Measurements from ENCODE around the gene ADGRE3.
A peak's percentile ranks its signal among the peaks of the same experiment; 100 is the strongest.

ADGRE3 gene

GRCh38 chr19:14694641-14695266, 20.1 kb upstream of the ADGRE3 start:
- Histone ChIP-seq H3K36me3 (ENCODE audit: control insufficient read depth in 2 of 2, insufficient read depth in 2 of 2, low read length in 2 of 2) (peaks cover 18 to 35% of the 10 kb centered on the region in 2 donors), H3K4me1 (ENCODE audit: control insufficient read depth in 2 of 2, insufficient read depth in 2 of 2, low read length in 2 of 2) (no peaks in the 10 kb centered on the region), H3K9ac (ENCODE audit: low read depth in 1 of 2, low read length in 2 of 2) (no peak overlapping the region), H3K27me3 (ENCODE audit: control insufficient read depth in 2 of 2, insufficient read depth in 2 of 2, low read length in 2 of 2) (no peaks in the 10 kb centered on the region), H3K27ac (ENCODE audit: low read depth in 2 of 2, low read length in 2 of 2) (no peak overlapping the region), H3K9me3 (ENCODE audit: control insufficient read depth in 2 of 2, low read length in 2 of 2) (no peaks in the 10 kb centered on the region), H3K4me3 (ENCODE audit: low read length in 2 of 2) (no peak overlapping the region)

- Histone ChIP-seq H3K9me3 (ENCODE audit: control insufficient read depth in 2 of 2, low read length in 2 of 2) (no peaks in the 10 kb centered on the region), H3K9ac (ENCODE audit: low read depth in 1 of 2, low read length in 2 of 2) (peak within 1 kb of the TSS; percentile 85 to 87), H3K27me3 (ENCODE audit: control insufficient read depth in 2 of 2, insufficient read depth in 2 of 2, low read length in 2 of 2) (peaks cover 0 to 2% of the 10 kb centered on the region in 2 donors), H3K27ac (ENCODE audit: low read depth in 2 of 2, low read length in 2 of 2) (peak within 1 kb of the TSS; percentile 97 to 98), H3K4me1 (ENCODE audit: control insufficient read depth in 2 of 2, insufficient read depth in 2 of 2, low read length in 2 of 2) (no peaks in the 10 kb centered on the region), H3K36me3 (ENCODE audit: control insufficient read depth in 2 of 2, insufficient read depth in 2 of 2, low read length in 2 of 2) (peaks cover 3 to 8% of the 10 kb centered on the region in 2 donors), H3K4me3 (ENCODE audit: low read length in 2 of 2) (peak within 1 kb of the TSS; percentile 90 to 92)
Measured at GRCh38 chr19:14689598-14690503, 15.2 kb upstream of the ADGRE3 start, which contains the start of gene ZNF333. Gene ZNF333, plus strand, starts transcription at chr19:14690048. Its CDS starts 3,444 bp downstream, at chr19:14693492.

GRCh38 chr19:14686411-14686810, 11.8 kb upstream of the ADGRE3 start:
- Histone ChIP-seq H3K9me3 (ENCODE audit: control insufficient read depth in 2 of 2, low read length in 2 of 2) (no peaks in the 10 kb centered on the region), H3K27ac (ENCODE audit: low read depth in 2 of 2, low read length in 2 of 2) (no peak overlapping the region), H3K27me3 (ENCODE audit: control insufficient read depth in 2 of 2, insufficient read depth in 2 of 2, low read length in 2 of 2) (peaks cover 0 to 6% of the 10 kb centered on the region in 2 donors), H3K4me1 (ENCODE audit: control insufficient read depth in 2 of 2, insufficient read depth in 2 of 2, low read length in 2 of 2) (no peaks in the 10 kb centered on the region), H3K36me3 (ENCODE audit: control insufficient read depth in 2 of 2, insufficient read depth in 2 of 2, low read length in 2 of 2) (no peaks in the 10 kb centered on the region), H3K9ac (ENCODE audit: low read depth in 1 of 2, low read length in 2 of 2) (no peak overlapping the region), H3K4me3 (ENCODE audit: low read length in 2 of 2) (no peak overlapping the region)

GRCh38 chr19:14683439-14683838, 8.8 kb upstream of the ADGRE3 start:
- H3K36me3 ChIP-seq (ENCODE audit: control insufficient read depth in 2 of 2, insufficient read depth in 2 of 2, low read length in 2 of 2): no peaks in the 10 kb centered on the region
- H3K4me3 ChIP-seq (ENCODE audit: low read length in 2 of 2): no peak overlapping the region

GRCh38 chr19:14682084-14682483, 7.4 kb upstream of the ADGRE3 start:
- no peaks in the 10 kb centered on the region for H3K9me3 ChIP-seq (ENCODE audit: control insufficient read depth in 2 of 2, low read length in 2 of 2)
- H3K4me3 ChIP-seq (ENCODE audit: low read length in 2 of 2): no peak overlapping the region
- no peak overlapping the region for H3K27ac ChIP-seq (ENCODE audit: low read depth in 2 of 2, low read length in 2 of 2)

More at GRCh38 chr19:14683439-14683838, 8.8 kb upstream of the ADGRE3 start:
- H3K9me3 ChIP-seq (ENCODE audit: control insufficient read depth in 2 of 2, low read length in 2 of 2): no peaks in the 10 kb centered on the region
- H3K9ac ChIP-seq (ENCODE audit: low read depth in 1 of 2, low read length in 2 of 2): no peak overlapping the region
- no peak overlapping the region for H3K27ac ChIP-seq (ENCODE audit: low read depth in 2 of 2, low read length in 2 of 2)
- peaks cover 0 to 6% of the 10 kb centered on the region in 2 donors for H3K27me3 ChIP-seq (ENCODE audit: control insufficient read depth in 2 of 2, insufficient read depth in 2 of 2, low read length in 2 of 2)
- no peaks in the 10 kb centered on the region for H3K4me1 ChIP-seq (ENCODE audit: control insufficient read depth in 2 of 2, insufficient read depth in 2 of 2, low read length in 2 of 2)

GRCh38 chr19:14678199-14678598, 3.6 kb upstream of the ADGRE3 start:
- no peaks in the 10 kb centered on the region for H3K9me3 ChIP-seq (ENCODE audit: control insufficient read depth in 2 of 2, low read length in 2 of 2)
- H3K27ac ChIP-seq (ENCODE audit: low read depth in 2 of 2, low read length in 2 of 2): no peak overlapping the region
- peaks cover 0 to 4% of the 10 kb centered on the region in 2 donors for H3K27me3 ChIP-seq (ENCODE audit: control insufficient read depth in 2 of 2, insufficient read depth in 2 of 2, low read length in 2 of 2)
- H3K4me3 ChIP-seq (ENCODE audit: low read length in 2 of 2): no peak overlapping the region
- H3K4me1 ChIP-seq (ENCODE audit: control insufficient read depth in 2 of 2, insufficient read depth in 2 of 2, low read length in 2 of 2): no peaks in the 10 kb centered on the region
- H3K36me3 ChIP-seq (ENCODE audit: control insufficient read depth in 2 of 2, insufficient read depth in 2 of 2, low read length in 2 of 2): no peaks in the 10 kb centered on the region
- no peak overlapping the region for H3K9ac ChIP-seq (ENCODE audit: low read depth in 1 of 2, low read length in 2 of 2)

More at GRCh38 chr19:14682084-14682483, 7.4 kb upstream of the ADGRE3 start:
- Histone ChIP-seq H3K4me1 (ENCODE audit: control insufficient read depth in 2 of 2, insufficient read depth in 2 of 2, low read length in 2 of 2) (no peaks in the 10 kb centered on the region), H3K27me3 (ENCODE audit: control insufficient read depth in 2 of 2, insufficient read depth in 2 of 2, low read length in 2 of 2) (peaks cover 0 to 6% of the 10 kb centered on the region in 2 donors), H3K36me3 (ENCODE audit: control insufficient read depth in 2 of 2, insufficient read depth in 2 of 2, low read length in 2 of 2) (no peaks in the 10 kb centered on the region), H3K9ac (ENCODE audit: low read depth in 1 of 2, low read length in 2 of 2) (no peak overlapping the region)

- H3K27ac ChIP-seq (ENCODE audit: low read depth in 2 of 2, low read length in 2 of 2): no peak overlapping the region
- no peak overlapping the region for H3K9ac ChIP-seq (ENCODE audit: low read depth in 1 of 2, low read length in 2 of 2)
- no peaks in the 10 kb centered on the region for H3K36me3 ChIP-seq (ENCODE audit: control insufficient read depth in 2 of 2, insufficient read depth in 2 of 2, low read length in 2 of 2)
- H3K4me1 ChIP-seq (ENCODE audit: control insufficient read depth in 2 of 2, insufficient read depth in 2 of 2, low read length in 2 of 2): no peaks in the 10 kb centered on the region
- H3K4me3 ChIP-seq (ENCODE audit: low read length in 2 of 2): no peak overlapping the region
- no peaks in the 10 kb centered on the region for H3K9me3 ChIP-seq (ENCODE audit: control insufficient read depth in 2 of 2, low read length in 2 of 2)
- peaks cover 0 to 4% of the 10 kb centered on the region in 2 donors for H3K27me3 ChIP-seq (ENCODE audit: control insufficient read depth in 2 of 2, insufficient read depth in 2 of 2, low read length in 2 of 2)
Measured at GRCh38 chr19:14677464-14677863, 2.8 kb upstream of the ADGRE3 start.

- Histone ChIP-seq H3K4me3 (ENCODE audit: low read length in 2 of 2) (no peak overlapping the region), H3K9ac (ENCODE audit: low read depth in 1 of 2, low read length in 2 of 2) (no peak overlapping the region), H3K9me3 (ENCODE audit: control insufficient read depth in 2 of 2, low read length in 2 of 2) (no peaks in the 10 kb centered on the region), H3K36me3 (ENCODE audit: control insufficient read depth in 2 of 2, insufficient read depth in 2 of 2, low read length in 2 of 2) (no peaks in the 10 kb centered on the region), H3K4me1 (ENCODE audit: control insufficient read depth in 2 of 2, insufficient read depth in 2 of 2, low read length in 2 of 2) (no peaks in the 10 kb centered on the region), H3K27me3 (ENCODE audit: control insufficient read depth in 2 of 2, insufficient read depth in 2 of 2, low read length in 2 of 2) (no peaks in the 10 kb centered on the region), H3K27ac (ENCODE audit: low read depth in 2 of 2, low read length in 2 of 2) (no peak overlapping the region)
Measured at GRCh38 chr19:14676762-14677161, 2.1 kb upstream of the ADGRE3 start.

GRCh38 chr19:14673088-14673487, 1.6 kb downstream of the ADGRE3 start:
- no peaks in the 10 kb centered on the region for H3K9me3 ChIP-seq (ENCODE audit: control insufficient read depth in 2 of 2, low read length in 2 of 2)
- no peaks in the 10 kb centered on the region for H3K4me1 ChIP-seq (ENCODE audit: control insufficient read depth in 2 of 2, insufficient read depth in 2 of 2, low read length in 2 of 2)
- no peaks in the 10 kb centered on the region for H3K36me3 ChIP-seq (ENCODE audit: control insufficient read depth in 2 of 2, insufficient read depth in 2 of 2, low read length in 2 of 2)
- H3K4me3 ChIP-seq (ENCODE audit: low read length in 2 of 2): peak overlapping the region in 1 of 2 donors; percentile 33
- H3K27ac ChIP-seq (ENCODE audit: low read depth in 2 of 2, low read length in 2 of 2): no peak overlapping the region
- H3K9ac ChIP-seq (ENCODE audit: low read depth in 1 of 2, low read length in 2 of 2): no peak overlapping the region
- H3K27me3 ChIP-seq (ENCODE audit: control insufficient read depth in 2 of 2, insufficient read depth in 2 of 2, low read length in 2 of 2): no peaks in the 10 kb centered on the region

- Histone ChIP-seq H3K9me3 (ENCODE audit: control insufficient read depth in 2 of 2, low read length in 2 of 2) (no peaks in the 10 kb centered on the region), H3K9ac (ENCODE audit: low read depth in 1 of 2, low read length in 2 of 2) (no peak overlapping the region), H3K4me3 (ENCODE audit: low read length in 2 of 2) (no peak overlapping the region), H3K4me1 (ENCODE audit: control insufficient read depth in 2 of 2, insufficient read depth in 2 of 2, low read length in 2 of 2) (no peaks in the 10 kb centered on the region), H3K27ac (ENCODE audit: low read depth in 2 of 2, low read length in 2 of 2) (no peak overlapping the region), H3K27me3 (ENCODE audit: control insufficient read depth in 2 of 2, insufficient read depth in 2 of 2, low read length in 2 of 2) (no peaks in the 10 kb centered on the region), H3K36me3 (ENCODE audit: control insufficient read depth in 2 of 2, insufficient read depth in 2 of 2, low read length in 2 of 2) (no peaks in the 10 kb centered on the region)
Measured at GRCh38 chr19:14672188-14672872, 2.3 kb downstream of the ADGRE3 start.
